ENCODE measurements around the gene FAM20A.

- TF ChIP-seq CTCF (conservative IDR thresholded peaks at IDR 0.05; ENCODE audit: low read depth, low read length) (no peak), EZH2 (IDR thresholded peaks at IDR 0.05; ENCODE audit: low read length, unreplicated experiment) (no peak)
Observed at GRCh38 chr17:68579194-68579927, 21.8 kb downstream of the FAM20A start.
